OCI-LY3 (cell line): ENCODE data around the gene ASIC3.

ENCODE experiments used
- H2AFZ ChIP-seq: fragments of 200-600, 300-600 bp; shearing (Covaris generic); 2 replicates; pipeline ENCODE4 v1.6.0; 2014; ENCODE audit warnings: antibody characterized with exemption, low read depth, low read length
- H3K27ac ChIP-seq: fragments of 200-600, 300-600 bp; sonication (generic); 2 replicates; pipeline ENCODE4 v1.5.1; 2014; ENCODE audit warnings: mild to moderate bottlenecking, low read length, moderate library complexity, mixed read lengths
- H3K27me3 ChIP-seq: fragments of 200-600, 300-600 bp; sonication (generic); 2 replicates; pipeline ENCODE4 v1.6.1; 2014; ENCODE audit warnings: low read depth, low read length, mixed read lengths
- H3K36me3 ChIP-seq: fragments of 200-600, 300-600 bp; sonication (generic); replicated peaks from 2 replicates; pipeline ENCODE3; 2014; ENCODE audit warnings: low read depth, low read length, mixed read lengths
- H3K4me1 ChIP-seq: fragments of 300-600, 200-600 bp; sonication (generic); 2 replicates; pipeline ENCODE4 v1.6.1; 2014; ENCODE audit warnings: low read length, mixed read lengths
- H3K4me2 ChIP-seq: fragments of 200-600, 300-600 bp; sonication (generic); 2 replicates; pipeline ENCODE4 v1.6.1; 2014; ENCODE audit warnings: low read length, mixed read lengths
- H3K4me3 ChIP-seq: fragments of 300-600, 200-600 bp; sonication (generic); 2 replicates; pipeline ENCODE4 v1.5.1; 2014; ENCODE audit warnings: antibody characterized with exemption, mild to moderate bottlenecking, low read length, moderate library complexity
- H3K79me2 ChIP-seq: fragments of 300-600, 200-600 bp; shearing (Covaris generic); 2 replicates; pipeline ENCODE4 v1.6.1; 2014; ENCODE audit warnings: mild to moderate bottlenecking, low read length, mixed read lengths
- H3K9ac ChIP-seq: fragments of 300-600, 200-600 bp; shearing (Covaris generic); 2 replicates; pipeline ENCODE4 v1.6.0; 2014; ENCODE audit warnings: mild to moderate bottlenecking, low read length, moderate library complexity
- H3K9me3 ChIP-seq: fragments of 200-600, 300-600 bp; shearing (Covaris generic); 2 replicates; pipeline ENCODE4 v1.6.1; 2014; ENCODE audit warnings: low read length, mixed read lengths; ENCODE audit not compliant: insufficient read depth
- H4K20me1 ChIP-seq: fragments of 200-600, 300-600 bp; sonication (generic); 2 replicates; pipeline ENCODE4 v1.6.1; 2016; ENCODE audit warnings: low read length, mixed read lengths; ENCODE audit not compliant: insufficient read depth
- CTCF ChIP-seq: fragments of 200-600, 300-600 bp; sonication (generic); IDR thresholded peaks from 2 replicates; pipeline ENCODE4 v1.5.1; 2014; ENCODE audit warnings: antibody characterized with exemption, low read length, low read depth
- EZH2phosphoT487 ChIP-seq: fragments of 200-600 bp; shearing (Covaris generic); IDR thresholded peaks from 2 replicates; pipeline ENCODE4 v1.6.1; 2018; ENCODE audit warnings: antibody characterized with exemption, mixed run types, low read depth

The ASIC3 gene

GRCh38 chr7:151028131-151028947 is 20.0 kb upstream of the ASIC3 start, which contains the start of gene ABCB8:
Gene ABCB8 (plus strand): TSS chr7:151028450. CDS start chr7:151028516, 66 bp downstream.
- Histone ChIP-seq H3K4me3 (peak within 1 kb of the TSS; percentile 91), H3K27ac (no peak within 1 kb of the TSS), H4K20me1 (no peaks in the 10 kb centered on the region), H3K9ac (peak within 1 kb of the TSS; percentile 74), H3K27me3 (no peaks in the 10 kb centered on the region), H3K4me1 (peaks cover 10% of the 10 kb centered on the region), H3K9me3 (no peaks in the 10 kb centered on the region), H3K79me2 (peaks cover 11% of the 10 kb centered on the region), H3K36me3 (no peaks in the 10 kb centered on the region), H2AFZ (peak within 1 kb of the TSS; percentile 73), H3K4me2 (peak within 1 kb of the TSS; percentile 83)
- TF ChIP-seq EZH2phosphoT487 = no peak
- TF ChIP-seq CTCF = peak; percentile 23; the same call in 1 of the 2 replicates

DNA sequence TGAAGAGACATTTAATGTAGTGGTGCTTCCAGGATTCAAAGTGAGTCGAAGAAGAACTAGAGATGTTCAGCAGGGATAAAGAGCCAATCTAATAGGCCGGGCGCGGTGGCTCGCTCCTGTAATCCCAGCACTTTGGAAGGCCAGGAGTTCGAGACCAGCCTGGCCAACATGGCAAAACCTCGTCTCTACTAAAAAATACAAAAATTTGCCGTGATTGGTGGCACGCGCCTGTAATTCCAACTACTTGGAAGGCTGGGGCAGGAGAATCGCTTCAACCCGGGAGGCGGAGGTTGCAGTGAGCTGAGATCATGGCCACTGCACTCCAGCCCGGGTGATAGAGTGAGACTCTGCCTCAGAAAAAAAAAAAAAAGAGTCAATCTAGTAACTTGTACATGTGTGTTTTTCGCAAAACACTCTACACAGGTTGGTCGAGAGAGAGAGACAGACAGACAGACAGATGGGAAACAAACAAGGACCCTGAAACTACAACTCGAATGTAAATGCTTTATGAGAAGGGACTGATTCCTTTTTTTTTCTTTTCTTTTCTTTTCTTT is 19.3 kb upstream of the ASIC3 start:
- Histone ChIP-seq H3K79me2 (peaks cover 11% of the 10 kb centered on the region), H3K4me1 (peaks cover 10% of the 10 kb centered on the region), H3K4me2 (peak overlapping the region; percentile 74), H3K36me3 (no peaks in the 10 kb centered on the region), H2AFZ (0 out of 2 replicates have a peak overlapping the region, but pooled peaks have one; percentile 73), H3K9me3 (no peaks in the 10 kb centered on the region), H3K4me3 (peak overlapping the region; percentile 91), H4K20me1 (no peaks in the 10 kb centered on the region), H3K9ac (peak overlapping the region; percentile 74), H3K27me3 (no peaks in the 10 kb centered on the region), H3K27ac (no peak overlapping the region)
- TF ChIP-seq CTCF (no peak), EZH2phosphoT487 (no peak)

DNA sequence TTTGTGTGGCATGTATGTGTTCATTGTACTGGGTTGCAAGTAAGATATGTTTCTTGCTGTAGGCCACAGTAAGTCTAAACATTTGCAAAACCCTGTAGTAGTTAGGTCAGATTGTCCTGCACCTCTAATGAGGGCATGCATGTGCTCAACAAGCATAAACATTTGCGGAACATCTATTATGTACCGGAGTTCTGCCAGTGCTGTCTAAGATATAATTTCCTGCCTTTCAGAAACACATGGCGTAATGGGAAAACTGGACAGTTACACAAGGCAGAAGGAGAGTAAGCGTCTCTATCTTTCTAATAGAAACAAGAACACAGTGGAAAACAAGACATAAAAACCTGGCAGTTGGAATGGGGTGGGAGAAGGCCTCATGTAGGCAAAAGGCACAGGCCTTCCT is 17.3 kb upstream of the ASIC3 start:
- no peak overlapping the region for H3K27ac ChIP-seq
- H3K4me2 ChIP-seq = no peak overlapping the region
- H4K20me1 ChIP-seq = no peaks in the 10 kb centered on the region
- no peak overlapping the region for H3K9ac ChIP-seq
- no peak overlapping the region for H3K4me3 ChIP-seq
- peaks cover 10% of the 10 kb centered on the region for H3K4me1 ChIP-seq
- H2AFZ ChIP-seq = no peak overlapping the region
- H3K36me3 ChIP-seq = no peaks in the 10 kb centered on the region
- H3K9me3 ChIP-seq = no peaks in the 10 kb centered on the region
- no peaks in the 10 kb centered on the region for H3K27me3 ChIP-seq
- no peak for TF ChIP-seq CTCF
- H3K79me2 ChIP-seq = peaks cover 11% of the 10 kb centered on the region
